Measurements from ENCODE around the gene SCAMP4.
"Not testable (repeated sequence)": the region's sequence is repeated elsewhere in the genome, so short reads cannot be mapped to it uniquely, and the experiment has no call there.

SCAMP4 gene

DNA sequence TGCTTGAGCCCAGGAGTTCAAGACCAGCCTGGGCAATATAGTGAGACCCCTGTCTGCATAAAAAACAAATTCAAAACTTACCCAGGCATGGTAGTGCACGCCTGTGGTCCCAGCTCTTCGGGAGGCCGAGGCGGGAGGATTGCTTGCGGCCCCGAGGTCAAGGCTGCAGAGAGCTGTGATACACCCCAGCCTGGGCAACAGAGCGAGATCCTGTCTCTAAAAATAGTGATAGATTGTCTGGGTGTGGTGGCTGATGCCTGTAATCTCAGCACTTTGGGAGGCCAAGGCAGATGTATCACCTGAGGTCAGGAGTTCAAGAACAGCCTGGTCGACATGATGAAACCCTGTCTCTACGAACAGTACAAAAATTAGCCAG is 37.9 kb upstream of the SCAMP4 start:
- no peak for DNase-seq

DNA sequence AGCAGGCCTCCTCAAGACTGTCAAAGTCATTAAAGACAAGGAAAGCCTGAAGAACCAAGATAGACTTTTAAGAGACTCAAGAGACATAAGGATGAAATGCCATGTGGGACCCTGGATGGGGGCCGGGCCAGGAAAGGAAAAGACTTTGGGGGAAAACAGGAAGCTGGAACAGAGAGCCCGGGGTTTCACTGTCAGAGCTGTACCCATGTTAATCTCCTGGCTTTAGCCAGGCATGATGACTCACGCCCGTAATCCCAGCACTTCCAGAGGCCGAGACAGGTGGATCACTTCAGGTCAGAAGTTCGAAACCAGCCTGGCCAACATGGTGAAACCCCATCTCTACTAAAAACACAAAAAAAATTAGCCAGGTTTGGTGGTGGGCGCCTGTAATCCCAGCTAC is 36.2 kb upstream of the SCAMP4 start:
- no peak for DNase-seq

DNA sequence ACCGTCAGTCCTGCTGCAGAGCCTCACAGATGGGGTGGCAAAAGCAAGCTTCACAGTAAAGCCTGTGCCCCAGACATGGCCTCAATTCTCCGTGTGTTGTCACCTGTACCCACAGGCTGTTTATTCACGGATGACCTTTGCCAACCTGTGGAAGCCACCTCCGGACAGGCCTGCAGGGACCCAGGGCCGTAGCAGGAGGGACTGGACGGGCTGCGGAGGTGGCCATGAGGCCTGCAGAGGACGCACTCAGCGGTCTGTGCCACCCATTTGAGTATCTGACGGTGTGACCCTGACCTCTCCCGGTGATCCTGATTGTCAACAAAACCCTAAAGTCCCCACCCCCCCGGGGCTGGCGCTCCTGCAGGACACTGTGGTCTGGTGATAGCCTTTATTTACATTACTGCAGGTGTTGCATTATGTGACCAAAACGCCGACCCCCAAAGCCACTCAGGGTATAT is 34.0 kb upstream of the SCAMP4 start:
- no peak for DNase-seq

DNA sequence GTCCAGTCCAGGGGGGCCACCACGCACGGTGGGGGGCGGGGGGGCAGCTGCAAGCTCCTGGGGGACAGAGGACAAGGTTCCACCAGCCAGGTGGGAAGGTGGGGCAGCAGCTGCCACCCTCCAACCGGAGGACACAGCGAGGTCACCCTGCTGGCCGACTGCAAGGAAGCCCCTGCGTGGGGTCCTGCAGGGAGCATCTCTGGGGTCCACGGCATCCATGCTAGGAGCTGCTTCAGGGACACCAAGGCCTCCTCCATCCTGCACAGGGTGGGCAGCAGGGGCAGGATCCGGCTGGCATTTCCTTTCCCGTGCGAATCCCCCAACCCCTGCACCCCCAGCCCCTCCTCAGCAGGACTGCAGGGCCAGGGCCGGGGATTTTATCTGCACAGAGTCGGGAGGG is 33.6 kb upstream of the SCAMP4 start:
- no peak for DNase-seq

DNA sequence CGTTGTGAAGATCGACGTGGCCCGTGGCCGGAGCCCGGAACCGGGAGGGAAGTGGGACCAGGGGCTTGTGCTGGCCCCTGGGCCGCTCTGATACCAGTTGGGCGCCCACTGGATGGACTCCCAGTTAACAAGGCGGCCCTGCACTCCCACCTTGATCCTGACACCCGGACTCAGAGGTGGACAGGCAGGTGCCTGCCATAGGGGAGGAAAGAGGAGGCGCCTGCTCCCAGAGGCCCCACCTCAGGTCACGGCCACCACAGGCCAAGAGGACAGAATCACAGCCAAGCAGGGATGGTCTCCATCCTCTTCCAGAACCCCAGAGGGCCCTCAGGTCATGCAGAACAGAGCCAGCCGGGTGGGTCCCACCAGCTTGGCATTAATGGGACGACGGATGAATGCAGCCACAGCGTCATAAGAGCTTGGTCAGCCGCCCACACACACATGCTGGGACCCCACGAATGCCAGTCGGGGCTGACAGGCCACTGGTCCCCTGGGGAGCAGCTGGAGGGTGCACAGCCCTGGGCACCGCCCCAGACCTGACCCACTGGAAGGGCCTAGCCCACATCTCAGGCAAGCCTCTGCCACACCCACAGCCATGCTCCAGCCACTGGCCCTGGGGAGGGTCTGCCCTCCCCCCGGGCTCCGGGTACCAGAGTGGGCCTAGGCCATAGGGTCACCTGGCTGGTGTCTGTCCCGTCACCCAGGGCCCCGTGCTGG is 32.2 kb upstream of the SCAMP4 start:
- no peak for DNase-seq

DNA sequence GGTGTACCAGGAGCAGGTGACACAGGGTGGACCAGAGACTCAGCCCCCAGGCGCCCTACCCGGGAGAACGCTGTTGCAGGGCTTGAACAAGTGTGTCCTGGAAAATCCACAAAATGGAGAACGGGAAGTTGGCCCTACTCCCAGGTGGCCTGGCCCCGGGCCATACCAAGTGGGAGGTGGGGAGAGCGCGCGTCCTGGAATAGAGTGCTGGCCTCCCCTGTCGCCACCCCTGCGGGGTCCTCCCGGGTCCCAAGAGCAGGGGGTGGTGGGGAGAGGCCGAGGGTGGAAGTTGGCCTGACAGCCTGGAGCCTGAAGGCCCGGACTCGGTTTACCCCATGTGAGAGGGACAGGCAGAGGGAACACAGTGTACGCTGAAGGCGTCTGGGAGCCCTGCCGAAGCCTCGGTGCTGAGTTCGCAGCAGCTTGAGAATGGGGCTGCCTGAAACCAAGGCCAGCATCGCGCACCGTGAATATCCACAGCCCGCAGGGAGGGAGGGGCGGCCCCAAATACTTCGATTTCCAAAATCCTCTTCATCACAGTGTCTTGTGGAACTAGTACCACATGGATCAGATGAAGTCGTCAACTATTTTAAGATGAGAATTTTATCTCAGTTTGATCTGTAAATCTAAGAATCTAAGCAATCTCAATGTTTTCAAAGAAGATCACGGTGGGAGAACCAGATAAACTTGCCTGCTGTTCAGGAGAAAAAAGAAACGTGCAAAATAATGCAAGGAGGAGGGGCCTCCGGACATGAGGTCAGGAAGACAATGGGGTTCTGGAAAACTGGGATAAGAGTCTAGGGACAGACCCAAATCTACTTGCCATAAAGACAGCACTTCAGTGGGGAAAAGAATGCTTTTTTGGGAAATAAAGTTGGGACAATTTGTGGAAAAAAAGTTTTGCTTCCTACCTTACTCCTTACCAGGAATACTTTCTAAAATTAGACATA is 31.4 kb upstream of the SCAMP4 start:
- no peak for DNase-seq

DNA sequence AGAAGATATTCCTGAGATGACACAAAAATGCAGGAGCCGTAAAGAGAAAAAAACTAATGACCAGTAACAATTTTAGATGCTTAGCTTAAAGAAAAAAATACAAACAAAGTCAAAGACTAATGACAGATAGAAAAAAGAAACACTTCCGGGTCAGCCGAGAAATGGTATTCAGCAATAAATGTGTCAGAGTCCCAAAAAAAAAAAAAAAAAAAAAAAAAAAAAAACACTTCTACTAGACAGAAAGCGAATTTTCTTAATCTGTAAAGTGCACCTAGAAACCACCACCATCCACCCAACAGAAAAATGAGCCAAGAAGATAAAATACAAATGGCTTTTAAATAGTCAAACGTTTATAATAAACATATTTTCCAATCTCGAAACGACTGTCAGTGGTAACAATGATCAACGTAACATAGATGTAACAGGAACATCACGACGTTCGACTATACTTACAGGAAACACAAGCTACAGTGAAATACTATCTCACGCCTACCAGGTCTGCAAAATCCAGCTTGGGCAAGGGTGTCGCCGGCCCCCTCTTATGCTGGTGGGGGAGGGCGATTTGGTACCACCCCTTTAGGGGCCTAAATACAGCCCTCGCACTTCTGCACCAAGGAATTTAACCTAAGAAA is 30.5 kb upstream of the SCAMP4 start:
- no peak for DNase-seq

DNA sequence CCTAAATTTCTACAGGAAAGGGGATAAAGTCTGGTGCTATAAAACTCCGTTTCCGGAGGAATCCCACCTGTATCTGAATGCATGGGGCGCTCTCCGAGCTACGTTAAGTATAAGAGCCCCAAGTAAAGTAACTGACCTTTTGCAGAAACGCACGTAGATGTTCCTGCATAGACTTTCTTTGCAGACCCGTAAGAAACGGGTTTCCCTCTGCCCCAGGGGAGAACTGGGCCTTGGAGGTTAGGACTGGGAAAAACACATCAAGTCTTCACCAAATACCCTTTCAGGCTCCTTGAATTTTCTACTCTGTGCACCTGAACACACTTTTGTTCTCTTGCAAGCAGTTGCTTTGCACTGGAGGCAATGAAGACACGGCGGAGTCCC is 29.9 kb upstream of the SCAMP4 start:
- DNase-seq = not testable (repeated sequence)

DNA sequence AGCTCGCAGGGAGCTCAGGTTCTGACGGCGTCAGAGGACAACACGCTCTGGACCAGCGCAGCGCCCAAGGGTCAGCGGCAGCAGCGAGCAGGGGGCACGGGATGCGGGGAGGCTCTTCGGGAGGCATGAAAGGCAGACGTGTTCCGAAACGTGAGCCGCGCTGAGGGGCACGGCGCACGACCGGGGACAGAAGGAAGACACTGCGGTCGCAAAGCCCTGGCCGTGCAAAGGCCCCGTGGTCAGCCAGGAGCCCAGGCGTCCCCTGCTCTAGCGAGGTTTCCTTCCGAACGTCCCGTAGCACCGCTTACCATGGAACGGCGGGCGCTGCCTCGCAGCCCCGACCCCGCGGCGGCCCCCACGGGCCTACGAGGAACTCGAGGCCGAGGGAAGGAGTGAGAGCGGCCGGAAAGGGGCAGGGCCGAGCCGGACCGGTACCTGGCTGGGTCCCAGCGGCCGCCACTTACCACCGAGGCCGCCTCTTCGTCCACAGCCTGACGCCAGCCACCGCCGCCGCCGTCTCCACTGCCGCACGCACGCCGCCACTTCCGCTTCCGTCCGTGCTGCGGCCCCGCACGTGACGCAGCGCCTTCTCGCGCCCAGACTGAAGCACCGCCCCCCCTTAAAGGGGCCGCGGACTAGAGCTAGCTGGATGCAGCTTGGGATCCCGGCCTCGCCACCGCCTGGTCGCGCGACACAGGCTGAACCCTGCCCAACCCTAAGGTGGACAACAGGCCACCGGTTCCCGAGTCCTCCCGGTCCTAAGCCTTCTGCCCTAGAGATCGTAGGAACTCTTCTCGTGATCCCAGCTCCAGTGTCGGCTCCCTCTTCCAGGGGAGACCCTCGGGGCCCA is 29.3 kb upstream of the SCAMP4 start:
- DNase-seq = peak; percentile 51

DNA sequence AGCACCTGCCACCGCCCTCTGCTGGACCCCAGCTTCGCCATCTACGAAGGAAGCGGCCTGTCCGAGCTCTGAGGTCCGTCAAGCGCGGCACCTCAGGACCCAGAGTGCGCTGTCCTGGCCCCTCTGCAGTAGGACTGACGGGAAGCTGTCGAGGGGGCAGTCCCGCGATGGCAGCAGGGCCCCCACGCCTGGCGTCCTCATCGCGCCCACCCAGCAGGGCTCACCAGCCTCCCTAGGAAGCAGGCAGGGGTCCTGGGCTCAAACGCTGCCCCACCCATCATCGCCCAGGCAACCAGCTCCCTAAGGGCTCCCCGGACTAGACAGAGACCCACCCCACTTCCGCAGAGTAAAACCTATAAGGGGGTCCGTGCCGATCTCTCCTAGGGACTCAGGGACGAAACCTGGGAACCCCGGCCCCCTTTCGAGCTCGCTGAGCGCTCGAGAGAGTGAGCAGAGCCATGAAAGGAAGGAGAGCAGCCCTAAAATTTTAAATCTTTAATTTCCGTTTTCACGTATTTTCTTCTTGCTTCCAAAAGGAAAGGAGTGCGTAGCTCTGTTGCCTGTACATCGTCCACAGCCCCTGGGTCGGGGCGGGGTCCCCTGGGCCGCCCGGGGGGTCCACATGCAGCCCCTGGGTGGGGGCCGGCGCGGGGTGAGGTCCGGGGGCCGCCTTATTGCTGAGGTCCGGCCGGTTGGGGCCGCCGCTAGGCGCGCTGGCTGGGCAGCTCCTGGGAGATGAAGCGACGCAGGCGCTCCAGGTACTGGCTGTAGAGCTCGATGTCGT is 28.5 kb upstream of the SCAMP4 start:
- not testable (repeated sequence) for DNase-seq

DNA sequence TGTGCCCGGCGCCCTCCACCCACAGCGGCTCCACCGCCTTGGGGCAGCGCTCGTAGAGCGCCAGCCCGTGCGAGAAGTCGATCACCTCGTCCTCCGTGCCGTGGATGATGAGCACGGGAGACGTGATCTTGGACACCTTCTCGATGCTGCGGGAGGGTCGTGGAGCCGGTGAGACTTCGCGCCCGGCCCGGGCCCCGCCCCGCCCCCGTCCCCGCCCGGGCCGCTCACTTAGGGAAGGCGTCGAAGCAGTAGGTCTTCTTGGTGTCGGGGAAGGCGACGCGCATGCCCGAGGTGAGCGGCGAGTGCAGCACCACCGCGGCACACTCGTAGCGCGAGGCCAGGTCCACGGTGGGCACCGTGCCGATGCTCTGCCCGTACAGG is 27.9 kb upstream of the SCAMP4 start:
- DNase-seq = not testable (repeated sequence)

DNA sequence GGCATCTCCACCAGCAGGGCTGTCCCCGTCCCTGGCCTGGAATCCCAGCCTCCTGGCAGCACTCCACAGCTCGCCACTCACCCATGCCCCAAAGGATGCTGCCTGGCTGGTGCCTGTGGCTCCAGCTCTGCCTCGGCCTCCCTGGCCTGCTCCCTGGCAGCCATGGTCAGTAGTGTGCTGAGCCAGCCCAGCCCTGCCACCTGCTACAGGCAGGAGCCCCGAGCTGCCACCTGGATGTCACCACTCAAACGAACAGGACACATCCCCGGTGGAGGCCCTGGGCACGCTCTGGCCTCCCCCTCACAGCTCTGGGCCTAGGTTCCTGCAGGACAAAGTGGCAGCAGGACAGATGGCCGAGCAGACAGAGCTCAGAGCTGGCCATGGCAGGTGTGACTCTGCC is 26.6 kb upstream of the SCAMP4 start:
- DNase-seq = not testable (repeated sequence)

DNA sequence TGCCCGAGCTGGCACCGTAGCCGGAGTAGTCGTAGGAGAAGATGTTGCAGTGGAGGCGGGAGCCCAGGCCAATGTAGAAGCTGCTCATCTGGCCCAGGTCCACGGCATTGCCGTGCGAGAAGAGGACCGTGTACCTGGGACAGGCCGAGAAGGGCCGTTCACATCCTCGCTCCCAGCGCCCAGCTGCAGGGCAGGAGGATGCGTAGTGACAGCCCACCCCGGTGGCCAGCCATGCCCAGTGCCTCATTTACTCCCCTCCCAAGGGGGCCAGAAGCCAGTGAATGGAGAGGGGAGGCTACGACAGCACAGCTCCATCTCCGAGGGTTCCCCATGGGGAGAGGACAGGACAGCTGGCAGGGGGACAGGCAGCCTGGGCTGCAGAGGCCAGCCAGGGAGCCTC is 25.2 kb upstream of the SCAMP4 start:
- not testable (repeated sequence) for DNase-seq

DNA sequence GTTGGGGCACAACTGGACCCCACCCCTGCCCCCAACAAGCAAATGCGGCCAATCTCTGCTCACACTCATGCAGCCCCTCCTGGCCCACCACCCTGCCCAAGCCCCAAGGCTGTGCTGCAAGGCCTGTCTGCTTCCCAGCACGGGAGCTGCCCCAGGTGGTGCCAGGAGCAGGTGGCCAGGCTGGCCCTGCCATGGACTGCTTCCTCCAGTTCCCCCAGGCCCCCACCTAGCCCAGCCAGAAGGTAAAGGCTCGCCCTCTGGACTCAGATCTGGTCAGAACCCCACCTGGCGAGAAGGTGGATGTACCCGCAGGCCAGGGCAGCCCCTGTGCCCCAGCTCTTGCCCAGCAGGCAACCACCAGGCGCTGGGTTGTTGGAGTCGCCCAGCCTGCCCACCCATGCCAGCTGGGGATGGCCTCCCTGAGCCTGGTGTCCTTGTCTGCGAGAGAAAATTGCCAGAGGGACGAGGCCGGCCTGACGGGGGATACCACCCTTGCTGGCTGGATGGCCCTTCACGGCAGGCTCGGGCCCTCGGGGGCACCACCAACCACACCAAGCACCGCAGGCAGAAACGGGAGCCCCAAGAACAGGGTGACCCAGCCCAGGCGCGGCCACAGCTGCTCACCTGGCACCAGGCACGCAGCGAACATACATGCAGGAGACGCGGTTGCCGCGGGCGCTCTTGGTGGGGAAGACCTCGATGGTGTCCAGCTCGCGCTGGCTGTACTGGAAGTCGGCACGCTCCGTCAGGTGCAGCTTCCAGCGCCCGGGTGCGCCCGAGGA is 24.4 kb upstream of the SCAMP4 start:
- DNase-seq = no peak

DNA sequence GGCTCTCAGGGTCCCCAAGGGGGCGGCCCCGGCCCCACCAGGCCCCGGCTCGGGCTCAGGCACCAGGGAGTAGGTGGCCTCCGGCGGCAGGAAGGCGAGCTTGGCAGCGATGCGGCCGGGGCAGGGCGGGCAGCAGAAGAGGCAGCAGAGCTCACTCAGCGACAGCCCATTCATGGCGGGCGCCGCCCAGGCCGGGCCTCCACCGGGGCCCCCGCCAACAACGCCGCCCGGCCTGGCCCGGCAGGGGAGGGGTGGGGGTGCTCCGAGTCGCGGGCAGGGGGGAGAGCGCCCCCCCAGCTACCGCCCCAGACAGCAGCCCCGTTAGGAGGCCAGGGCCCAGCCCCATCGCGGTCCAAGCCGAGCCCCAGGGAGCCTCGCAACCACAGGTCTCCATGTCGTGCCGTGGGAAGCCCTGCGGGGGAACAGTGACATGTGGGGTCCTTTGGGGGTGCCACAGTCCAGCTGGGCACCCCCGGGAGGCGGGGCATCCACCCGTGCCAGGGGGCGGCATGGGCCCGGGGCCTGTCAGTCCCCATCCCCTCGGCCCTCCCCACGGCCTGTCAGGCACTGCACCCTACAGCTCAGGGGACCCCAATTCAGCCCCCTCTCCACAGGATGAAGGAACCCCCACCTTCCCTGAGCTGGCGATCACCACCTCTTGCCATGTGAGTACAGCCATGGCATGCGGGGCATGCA is 23.7 kb upstream of the SCAMP4 start:
- DNase-seq = not testable (repeated sequence)

DNA sequence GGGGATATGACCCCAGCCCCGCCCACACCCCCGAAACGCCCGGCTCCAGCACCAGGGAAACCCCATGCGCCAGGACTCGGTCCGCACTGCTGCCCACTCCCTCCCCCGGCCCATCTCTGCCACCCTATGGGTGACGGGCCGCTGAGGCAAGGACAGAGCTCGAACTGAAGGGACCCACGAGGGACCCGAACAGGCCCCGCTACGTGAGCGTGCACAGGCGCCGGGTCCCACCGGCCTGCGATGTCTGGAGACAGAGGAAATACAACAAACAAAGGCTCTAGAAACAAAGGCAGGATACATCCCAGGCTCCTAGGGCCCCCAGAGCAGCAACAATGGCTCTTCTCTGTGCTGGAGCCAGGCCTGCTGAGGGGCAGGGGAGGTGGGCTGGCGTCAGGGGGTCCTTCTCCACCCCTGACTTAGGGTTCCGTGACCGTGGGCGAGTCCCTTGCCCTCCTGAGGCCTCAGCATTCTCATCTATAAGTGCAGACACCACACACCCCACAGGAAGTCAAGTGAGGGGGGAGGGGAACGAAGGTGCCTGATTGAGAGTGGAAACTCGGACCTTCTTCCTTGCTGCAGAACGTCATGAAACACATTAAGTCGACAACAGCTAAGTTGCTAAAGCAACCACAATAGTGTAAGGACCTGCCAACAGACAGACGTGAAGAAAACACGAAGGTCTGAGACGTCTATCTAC is 23.0 kb upstream of the SCAMP4 start:
- DNase-seq = no peak

DNA sequence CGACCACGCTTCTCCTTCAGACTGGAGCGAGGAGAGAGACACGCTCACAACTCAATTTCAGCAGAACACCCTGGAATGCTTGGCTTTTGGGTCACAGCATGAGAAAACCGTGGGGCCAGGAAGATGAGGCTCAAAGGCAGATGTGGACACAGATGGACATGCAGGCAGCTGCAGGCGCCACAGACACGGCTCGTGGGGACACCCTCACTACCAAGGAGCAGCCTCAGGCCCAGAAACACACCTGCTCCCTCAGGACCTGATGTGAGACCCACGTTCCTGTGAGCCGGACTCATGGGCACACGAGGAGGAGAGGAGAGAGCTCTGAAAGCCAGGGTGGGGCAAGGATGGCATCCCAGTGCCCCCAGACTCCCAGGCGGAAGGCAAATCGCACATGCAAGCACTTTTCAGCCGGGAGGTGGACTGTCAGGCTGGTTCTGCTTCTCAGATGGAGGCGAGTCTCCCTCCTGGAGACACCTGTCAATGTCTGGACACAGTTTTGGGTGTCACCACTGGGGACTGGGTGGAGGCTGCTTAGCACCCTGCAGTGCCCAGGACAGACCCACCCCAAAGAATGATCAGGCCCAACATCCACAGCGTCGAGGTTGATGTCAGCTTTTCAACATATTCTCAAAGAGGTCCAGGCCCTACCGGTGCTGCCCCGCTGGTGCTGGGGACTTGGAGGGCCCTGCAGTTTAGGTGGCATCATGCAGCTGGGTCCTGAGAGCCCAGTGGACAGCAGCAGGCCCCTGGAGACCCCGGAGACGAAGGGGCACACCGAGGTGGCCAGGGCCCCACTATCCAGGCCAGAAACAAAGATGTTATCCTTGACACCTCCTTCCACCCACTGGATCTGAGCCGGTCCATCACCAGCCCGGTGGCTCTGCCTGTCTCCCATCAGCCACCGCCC is 22.2 kb upstream of the SCAMP4 start:
- no peak for DNase-seq

DNA sequence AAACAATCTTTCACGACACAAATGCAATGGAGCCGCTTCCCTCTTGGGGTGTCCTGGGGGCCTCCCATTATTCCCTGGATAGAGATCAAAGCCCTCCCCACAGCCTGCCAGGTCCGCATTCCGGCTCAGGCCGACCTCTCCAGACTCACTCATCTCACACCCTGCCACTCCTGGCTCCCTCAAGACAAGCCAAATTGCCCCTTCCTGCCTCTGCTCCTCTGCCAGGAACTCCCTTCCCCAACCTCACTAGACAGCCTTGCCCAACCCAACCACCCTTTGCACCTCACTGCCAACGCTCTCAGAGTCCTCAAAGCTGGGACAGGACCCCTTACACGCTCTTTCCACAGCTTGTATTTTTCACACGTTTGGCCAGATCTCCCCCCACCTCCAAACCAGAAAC is 21.4 kb upstream of the SCAMP4 start:
- DNase-seq = no peak

DNA sequence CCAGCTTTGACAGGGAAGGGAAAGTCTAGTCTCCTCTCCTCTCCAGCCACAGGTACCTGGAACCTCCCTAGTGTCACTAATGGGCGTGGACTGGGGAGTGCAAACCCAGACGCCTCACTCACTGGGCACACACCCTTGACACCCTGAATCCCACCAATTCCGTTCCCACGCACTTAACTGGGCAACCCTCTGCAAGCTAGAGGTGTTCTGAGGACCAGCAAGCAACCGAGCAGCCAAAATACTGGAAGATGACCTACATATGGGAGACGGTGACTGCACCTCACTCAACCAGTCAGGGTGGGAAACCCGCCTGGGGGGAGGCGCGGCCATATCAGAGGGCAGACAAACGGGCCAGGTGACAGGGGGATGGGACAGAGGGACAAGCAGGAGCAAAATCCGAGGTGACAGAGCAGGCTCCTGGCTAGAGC is 20.9 kb upstream of the SCAMP4 start:
- DNase-seq = no peak
